HG03159 (cell line): ENCODE data around the gene BORCS6.
"Not testable (repeated sequence)": the region's sequence is repeated elsewhere in the genome, so short reads cannot be mapped to it uniquely, and the experiment has no call there.

Experiments
- ATAC-seq: cut with Tn5 transposase; IDR thresholded peaks from one replicate; pipeline ENCODE4 v1.9.1; 2021; ENCODE audit warnings: mild to moderate bottlenecking, moderate library complexity; ENCODE audit not compliant: unreplicated experiment

The BORCS6 gene

DNA sequence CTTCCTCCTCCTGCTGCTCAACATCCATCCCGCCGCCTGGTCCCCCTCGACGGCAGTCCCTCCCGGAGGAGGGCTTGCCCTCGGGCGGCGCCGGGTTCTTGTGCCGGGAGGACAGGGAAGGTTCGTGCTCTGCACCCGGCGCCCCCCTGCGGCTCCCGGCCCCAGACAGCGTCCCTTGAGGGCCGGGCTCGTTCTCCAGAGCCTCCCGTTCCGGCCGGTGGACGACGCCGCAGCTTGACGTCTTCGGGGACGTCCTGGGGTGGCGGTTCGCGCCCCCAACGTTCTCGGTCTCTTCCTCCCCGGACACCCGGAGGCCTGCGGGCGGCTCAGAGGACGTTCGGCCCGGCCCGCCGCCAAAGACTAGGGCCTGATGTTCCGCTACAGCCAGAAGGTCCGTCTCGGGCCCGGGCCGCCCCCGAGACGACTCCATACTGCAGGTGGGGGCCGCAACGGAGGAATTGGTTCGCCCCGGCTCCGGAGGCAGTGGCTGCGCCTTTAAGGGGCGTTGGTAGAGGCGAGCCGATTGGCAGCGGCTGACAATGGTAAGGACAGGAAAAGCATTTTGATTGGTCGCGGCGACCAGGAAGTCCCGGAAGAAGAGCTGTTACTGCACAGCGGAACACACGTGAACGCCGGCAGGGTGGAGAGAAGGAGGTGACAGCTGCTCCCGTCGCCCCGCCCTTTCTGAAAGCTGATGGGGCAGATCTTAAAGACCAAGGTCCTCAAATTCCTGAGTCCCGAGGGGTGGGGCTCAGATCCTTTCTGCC lies at the start of gene BORCS6:
TSS of gene BORCS6 (minus strand) at position 470 of the 767 bp plus-strand sequence. CDS start at position 430, 40 bp downstream.
- ATAC-seq, result peak; percentile 48

DNA sequence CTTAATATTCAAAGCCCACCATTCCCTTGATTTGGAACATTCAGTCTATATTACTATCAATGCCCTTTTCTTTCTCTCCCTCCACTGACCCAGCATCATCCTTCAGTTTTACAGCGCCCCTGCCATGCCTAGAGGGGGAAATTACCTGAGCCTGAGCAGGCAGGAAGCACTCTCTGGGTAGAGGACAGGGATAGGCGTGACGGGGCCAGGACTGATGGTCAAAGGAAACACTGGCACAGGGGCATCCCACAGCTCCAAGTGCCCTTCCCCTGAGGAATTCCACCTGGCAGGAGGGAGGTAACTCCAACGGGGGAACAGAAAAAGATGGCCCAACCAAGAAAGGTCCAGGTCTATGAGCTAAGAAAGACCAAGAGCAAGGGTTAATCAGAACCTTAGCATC lies 47.9 kb upstream of the BORCS6 start:
- ATAC-seq, result no peak

DNA sequence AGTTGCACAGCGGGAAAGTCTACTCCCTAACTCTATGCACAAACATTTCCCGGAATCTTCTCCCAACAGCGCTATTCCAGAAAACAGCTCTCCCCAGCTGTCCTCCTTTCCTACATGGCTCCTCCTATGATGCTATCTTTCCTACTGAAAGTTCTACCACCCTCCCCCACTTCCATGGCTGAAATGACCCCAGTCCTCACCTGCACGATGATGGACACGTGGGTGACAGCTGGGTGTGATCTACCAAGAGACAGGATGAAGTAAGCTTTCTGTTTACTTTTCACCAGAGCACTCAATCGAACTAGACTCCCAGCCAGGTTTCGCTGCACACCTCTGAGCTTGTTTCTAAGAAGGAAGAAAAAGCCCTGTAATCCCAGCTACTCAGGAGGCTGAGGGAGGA lies 47.2 kb upstream of the BORCS6 start:
- ATAC-seq, result no peak

DNA sequence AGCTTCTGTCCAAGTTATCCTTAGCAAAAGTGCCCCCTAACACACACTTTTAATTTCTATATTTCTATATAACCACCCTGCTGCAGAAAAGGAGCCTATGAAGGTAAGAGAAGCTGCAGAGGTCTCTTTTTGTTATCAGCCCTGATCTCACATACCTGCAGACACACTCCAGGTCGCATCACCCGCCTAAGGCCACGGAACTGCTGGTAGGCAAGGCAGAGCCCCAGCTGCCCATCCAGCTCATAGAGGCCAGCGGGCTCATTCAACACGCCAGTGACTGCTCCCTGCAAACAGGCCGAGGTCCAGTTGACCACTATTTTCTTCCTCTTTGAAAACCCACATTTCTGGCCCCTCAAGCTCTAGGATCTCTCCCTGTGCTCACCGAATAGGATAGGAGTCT lies 45.7 kb upstream of the BORCS6 start:
- no peak for ATAC-seq

DNA sequence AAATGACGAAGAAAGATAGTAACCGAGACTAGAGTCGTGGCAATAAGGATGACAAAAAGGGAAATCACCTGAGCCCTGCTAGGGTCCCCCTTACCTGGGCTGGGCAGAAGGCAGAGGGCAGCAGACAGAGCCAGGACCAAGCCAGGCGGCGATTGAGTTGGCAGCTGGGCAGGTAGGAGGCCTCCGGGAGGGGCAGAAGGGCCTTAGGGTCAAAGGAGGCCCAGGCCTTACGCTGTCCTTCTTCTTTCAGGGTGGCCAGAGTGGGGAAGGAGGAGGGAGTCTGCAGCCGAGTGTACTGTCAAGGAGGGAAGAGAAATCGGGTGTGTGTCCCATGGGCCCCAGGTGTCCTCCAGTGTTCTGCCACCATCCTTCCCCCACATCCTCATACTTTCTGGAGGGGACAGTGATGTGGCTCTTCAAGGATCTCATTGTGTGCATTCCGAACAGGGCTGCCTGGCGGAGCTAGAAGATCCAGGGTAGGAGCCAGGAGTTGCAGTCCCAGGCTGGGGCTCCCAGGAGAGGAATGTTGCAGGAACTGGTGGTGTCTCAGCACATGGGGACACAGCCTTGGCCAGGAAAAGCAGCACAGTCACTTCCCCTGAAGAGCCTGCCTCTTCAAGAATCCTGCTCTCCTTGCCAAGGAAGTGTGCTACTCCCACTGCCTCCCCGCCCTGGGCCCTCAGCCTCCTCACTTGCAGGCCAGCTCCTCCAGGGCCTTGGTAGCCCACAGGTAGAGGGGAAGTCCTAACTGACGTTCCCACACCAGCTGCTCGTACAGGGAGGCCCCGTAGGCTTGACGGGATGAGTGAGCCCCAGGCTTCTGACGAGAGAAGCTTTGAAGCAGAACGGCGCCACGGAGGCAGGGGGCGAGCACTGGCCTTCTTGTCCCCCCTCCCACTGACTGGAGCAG lies 44.6 kb upstream of the BORCS6 start:
- ATAC-seq, result no peak

DNA sequence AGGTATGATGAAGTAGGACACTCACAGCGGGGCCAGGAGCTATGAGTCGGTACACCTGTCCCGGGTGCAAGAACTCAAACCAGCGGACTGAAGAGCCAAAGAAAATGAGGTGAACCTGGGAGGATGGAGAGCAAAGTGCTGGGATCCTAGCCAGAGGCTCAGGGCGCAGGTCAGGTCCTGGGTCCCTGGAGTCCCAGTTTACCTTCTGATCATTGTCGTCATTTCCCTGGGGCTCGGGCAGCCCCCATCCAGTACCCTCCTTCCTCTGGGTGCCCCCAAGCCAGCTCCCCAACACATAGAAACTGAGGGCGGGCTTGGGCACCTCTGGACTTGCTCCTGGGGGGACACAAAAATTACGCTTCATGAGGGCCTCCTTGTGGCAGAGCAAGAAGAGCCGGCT lies 41.7 kb upstream of the BORCS6 start:
- no peak for ATAC-seq

DNA sequence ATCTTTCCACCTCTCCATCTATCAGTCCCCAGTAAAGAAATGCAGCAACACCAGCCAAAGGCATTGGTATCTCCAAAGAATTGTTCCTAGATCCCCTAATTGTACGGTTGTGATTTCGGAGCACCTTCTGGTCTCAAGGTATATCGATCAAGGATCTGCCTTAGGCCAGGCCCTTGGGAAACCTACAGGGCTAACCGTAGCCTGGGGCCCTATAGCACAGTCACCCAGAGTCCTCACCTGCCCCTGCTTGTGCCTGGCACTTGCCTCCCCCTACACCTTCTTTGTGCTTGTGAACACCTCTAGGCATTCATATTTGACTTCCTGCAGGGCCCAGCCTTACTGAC lies 37.2 kb upstream of the BORCS6 start:
- ATAC-seq, result no peak

DNA sequence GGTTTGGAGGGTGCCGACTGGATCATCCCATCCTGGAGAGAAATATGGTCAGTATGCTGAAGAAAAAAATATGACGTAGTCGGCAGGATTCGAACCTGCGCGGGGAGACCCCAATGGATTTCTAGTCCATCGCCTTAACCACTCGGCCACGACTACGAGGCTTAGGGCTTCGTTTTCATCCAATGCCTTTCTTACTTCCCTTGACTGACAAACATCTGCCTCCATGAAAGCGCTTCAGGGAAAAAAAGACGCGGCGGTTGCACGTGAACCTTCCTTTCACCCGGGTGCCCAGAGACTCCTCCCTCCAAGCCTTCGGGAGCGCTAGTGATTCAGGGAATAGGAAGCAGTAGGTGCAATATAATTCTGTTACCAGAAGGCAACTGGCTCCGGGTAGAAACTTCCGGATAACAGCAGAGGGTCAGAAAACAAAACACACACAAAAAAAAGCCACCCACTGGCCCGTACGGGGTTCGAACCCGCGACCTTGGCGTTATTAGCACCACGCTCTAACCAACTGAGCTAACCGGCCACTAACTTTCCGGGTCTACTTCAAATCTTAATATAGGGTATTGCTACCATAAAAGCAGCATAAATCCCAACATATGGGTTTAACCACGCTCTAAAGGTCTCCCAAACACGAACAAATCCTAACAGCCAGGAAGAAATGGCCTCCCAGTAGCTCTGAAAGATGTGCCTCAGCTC lies 36.7 kb upstream of the BORCS6 start:
- ATAC-seq, result no peak

DNA sequence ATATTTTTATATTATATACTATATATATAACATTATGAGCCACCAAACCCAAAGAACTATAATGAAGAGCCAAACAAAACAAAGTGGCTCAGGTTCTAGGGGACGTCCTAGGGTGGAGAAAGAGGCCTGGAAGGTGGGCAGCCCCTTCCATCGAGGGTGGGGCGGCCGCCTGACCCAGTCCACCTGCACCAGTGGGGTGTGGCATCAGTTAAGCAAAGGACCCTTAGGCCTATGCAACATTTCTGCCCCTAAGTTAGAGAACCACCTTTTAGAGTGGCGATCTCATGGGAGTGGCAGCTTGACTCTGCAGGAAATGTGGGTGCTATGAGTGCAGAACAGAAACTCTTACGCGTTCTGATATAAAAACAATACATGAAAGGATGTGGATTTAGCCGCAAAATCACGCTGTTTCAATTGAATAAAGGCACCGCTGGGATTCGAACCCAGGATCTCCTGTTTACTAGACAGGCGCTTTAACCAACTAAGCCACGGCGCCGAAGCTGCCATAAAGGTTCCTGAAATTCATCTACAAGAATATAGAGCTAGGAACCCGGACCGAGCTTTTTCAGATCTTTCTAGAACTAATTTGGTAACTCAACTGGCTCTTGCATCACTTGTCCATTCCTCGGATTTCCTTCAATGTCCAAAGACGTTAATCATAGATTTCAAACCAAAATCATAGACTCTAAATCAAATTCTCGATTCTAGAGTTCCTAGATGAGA lies 36.0 kb upstream of the BORCS6 start:
- ATAC-seq, result no peak

DNA sequence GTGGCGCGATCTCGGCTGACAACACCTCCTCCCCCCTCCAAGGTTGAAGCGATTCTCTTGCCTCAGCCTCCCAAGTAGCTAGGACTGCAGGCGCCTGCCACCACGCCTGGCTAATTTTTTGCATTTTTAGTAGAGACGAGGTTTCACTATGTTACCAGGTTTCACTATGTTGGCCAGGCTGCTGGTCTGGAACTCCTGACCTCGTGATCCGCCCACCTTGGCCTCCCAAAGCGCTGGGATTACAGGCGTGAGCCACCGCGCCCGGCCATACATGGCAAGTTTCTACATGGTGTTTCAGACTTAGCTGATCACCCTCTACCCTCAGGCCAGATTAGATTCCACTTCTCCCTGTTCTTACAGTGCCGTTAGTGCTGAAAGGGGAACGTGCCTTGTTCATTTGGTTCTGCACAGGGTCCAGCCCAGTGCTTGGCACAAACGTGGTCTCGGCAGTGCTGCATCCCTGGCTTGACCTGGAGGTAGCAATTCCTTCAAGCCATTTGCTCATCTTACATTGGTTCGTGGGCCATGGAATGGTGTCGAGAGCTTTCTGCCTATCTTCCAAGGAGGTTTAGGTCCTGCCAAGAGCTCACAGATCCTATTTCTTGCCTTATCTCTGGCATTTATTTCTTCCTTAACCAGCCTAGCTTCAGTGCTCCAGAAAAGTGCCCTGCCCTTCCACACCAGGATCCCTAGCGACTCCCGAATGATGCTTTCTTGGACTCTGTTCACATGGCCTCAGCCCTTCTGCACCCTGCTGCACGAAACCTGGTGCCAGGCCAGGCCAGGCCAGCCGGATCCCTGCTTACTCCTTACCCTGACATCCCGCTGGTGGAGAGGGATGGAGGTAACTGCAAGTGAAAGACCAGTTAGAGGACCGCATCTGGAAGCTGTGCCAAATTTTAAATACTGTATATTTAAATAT lies 35.2 kb upstream of the BORCS6 start:
- no peak for ATAC-seq

DNA sequence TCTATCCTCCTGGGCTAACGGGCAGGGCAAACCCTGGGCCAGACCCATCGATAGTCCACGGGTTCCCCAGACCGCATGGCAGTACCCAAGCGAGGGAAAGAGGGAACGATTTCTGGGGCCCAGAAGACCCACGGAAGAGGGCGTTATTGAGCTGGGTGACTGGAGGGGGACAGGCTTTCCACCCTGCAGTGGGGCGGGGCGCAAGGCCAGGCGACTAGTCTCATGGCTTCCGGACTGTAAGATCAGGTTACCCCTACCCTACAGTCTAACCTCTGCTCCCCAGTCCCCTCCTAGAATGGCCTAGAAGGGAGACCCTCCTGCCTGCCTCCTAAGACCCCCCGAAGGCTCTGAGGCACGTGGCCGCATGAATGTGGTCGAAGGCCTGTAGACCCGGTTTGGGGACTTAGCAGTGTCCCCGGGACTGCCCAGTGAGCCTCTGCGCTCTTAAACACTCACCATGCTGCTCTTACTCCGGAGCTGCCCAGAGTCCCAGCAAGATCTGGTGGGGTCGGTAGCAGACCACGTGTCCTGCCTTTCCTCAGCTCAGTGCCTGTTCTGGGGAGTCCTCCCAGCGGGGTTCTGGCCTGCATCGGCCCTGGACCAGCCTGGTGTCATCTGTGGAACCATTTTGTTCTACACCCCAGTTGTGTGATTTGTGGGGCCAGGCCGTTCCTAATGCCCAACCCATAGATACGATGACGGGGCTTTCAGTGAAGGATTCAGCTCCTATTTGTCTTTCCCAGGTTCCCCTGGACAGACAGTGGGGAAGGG lies 33.6 kb upstream of the BORCS6 start:
- no peak for ATAC-seq

DNA sequence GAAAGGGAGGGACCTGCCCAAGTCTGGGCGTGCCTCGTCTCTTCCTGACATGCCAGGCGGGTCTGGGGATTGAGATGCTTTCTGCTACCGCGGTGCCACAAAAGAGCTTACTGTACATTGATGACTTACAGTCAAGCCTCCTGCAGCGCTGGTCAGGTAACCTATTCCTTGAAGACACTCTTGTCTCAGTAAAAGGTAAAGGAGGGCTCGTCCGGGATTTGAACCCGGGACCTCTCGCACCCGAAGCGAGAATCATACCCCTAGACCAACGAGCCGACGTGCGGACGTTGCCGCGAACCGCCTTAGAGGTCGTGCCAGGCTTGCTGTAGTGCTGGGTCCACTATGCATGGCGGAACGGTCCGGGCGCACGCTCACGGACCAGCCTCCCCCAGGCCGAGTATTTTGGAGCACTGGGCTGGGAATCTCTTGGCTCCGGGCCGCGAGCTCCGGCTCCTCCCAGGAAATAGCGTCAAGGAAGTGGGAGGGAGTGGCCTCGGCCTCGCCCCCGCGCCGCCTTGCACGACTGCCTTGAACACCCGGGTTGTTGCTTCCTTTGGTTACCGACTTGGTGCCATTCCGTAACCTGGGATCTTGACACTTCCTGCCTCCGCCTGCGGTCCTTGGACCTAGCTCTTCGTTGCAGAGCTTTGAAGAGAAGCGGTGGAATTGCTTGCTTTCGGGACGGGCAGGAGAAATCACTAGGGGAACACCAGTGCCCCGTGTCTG lies 32.8 kb upstream of the BORCS6 start:
- ATAC-seq, result peak; percentile 31

DNA sequence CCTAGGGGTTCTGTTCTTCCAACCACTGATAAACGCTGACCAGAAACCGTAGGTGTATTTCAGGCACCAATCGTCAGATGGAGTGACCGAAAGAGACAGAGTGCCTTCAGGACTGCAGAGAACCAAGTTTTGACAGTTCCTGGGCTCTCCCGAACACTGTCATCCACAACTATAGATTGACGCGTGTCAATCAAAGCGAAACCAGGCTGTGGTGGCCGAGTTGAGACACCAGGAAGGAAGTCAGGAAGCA lies 32.3 kb upstream of the BORCS6 start:
- ATAC-seq, result peak; percentile 21

DNA sequence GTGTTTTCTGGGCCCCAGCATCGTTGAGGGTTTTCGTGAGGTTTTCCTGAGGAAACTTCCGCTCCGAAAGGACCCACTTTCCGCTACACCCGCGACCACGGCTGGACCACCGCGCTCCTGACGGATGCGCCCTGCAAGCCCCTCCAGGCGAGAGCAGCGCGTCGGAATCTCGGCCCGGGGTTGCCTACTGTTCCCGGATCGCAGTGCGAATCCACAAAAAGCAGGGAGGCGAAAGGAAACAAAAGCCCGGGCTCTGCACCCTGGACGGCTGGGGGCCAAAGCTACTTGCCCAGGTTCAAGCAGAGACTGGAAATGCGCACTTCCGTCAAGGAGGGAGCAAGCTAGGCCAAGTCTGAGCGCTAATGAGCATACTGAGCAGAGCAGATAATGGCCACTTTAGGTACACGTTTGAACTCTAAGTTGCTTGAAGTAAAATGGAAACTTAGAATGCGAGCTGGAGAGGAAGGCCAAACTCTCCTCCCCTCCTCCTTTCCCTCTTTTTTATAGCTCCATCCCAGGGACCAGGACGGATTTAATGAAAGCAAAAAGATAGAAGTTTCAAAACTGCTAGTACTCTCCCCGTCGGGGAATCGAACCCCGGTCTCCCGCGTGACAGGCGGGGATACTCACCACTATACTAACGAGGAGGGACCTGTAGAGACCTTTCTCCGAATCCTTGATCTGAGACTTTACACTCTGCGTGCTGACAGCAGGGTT lies 31.8 kb upstream of the BORCS6 start:
- peak; percentile 44 for ATAC-seq

DNA sequence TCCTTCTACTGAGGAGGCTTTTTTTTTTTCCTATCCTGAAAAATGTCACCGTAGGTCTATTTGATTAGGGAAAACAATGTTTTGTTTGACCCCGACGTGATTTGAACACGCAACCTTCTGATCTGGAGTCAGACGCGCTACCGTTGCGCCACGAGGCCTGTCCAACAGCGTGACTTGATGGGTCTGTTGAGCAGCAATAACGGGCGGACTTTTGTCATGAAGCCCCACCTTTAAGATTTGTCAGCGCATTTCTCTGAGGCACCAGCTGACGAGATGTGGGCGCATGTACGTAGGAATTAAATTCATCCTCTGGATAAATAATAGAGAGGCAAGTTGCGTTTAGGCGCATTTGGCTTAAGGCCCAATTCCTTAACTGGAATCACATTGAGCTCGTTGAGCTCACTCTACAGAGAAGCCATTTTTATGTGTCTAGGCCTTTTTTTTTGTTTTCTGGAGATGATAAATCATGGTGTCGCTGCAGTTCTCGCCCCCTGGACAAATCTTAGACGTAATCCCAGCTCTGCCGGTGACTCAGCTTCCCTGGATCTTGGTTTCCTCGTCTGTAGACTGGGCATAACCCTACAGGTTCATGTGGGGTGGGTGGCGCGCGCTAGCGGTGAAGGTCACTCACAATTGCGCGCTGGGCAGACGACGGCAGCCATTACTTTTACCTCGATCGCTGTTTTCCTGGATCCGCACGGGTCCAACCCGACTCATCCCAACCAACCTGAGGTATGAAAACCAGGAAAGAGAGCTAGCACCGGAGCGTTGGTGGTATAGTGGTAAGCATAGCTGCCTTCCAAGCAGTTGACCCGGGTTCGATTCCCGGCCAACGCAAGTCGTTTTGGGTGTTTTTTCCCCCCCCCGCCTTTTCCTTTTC lies 31.0 kb upstream of the BORCS6 start:
- no peak for ATAC-seq

DNA sequence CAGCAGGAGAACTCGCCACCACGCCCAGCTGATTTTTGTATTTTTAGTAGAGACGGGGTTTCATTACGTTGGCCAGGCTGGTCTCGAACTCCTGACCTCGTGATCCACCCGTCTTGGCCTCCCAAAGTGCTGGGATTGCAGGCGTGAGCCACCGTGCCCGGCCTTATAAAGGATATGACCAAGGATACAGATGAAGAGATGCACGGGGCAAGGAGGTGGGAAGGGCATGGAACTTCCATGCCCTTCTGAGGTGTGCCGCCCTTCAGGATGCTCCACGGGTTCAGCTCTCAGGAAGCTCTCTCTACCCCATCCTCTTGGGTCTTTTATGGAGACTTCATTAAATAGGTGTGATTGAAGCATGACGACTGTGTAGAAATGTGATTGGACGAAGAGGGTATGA lies 24.0 kb upstream of the BORCS6 start:
- not testable (repeated sequence) for ATAC-seq
